Chondrocyte (in vitro differentiated cells): ENCODE results near the gene NELL1. TPM values are rescaled to one million over a fixed set of nuclear protein-coding genes. Genes with fewer than 3 reads are reported as not detected.

Experiments used
- DNase-seq: peaks from one replicate; pipeline ENCODE4 v3.0.0; 2021; ENCODE audit warnings: mixed read lengths, low spot score
- H3K27ac Mint-ChIP-seq: one replicate; pipeline ENCODE4 v1.8.0; 2021; ENCODE audit warnings: mild to moderate bottlenecking, moderate library complexity, mixed read lengths; ENCODE audit not compliant: unreplicated experiment
- H3K27me3 Mint-ChIP-seq: 2 replicates; pipeline ENCODE4 v1.8.0; 2021; ENCODE audit warnings: low read depth, mixed read lengths
- H3K36me3 Mint-ChIP-seq: 2 replicates; pipeline ENCODE4 v1.8.0; 2021; ENCODE audit warnings: low read depth, mixed read lengths
- H3K4me1 Mint-ChIP-seq: 2 replicates; pipeline ENCODE4 v1.8.0; 2021; ENCODE audit warnings: low read depth, mild to moderate bottlenecking, mixed read lengths
- H3K4me3 Mint-ChIP-seq: one replicate; pipeline ENCODE4 v1.8.0; 2021; ENCODE audit warnings: mild to moderate bottlenecking, moderate library complexity, mixed read lengths; ENCODE audit not compliant: unreplicated experiment
- H3K9me3 Mint-ChIP-seq: 2 replicates; pipeline ENCODE4 v1.8.0; 2021; ENCODE audit warnings: low read depth, mixed read lengths
- total RNA-seq: library from RNA; stranded (reverse); gene quantifications from 3 replicates; pipeline ENCODE4 v1.2.1, GENCODE V29; 2021
- TF ChIP-seq, protein P1 (sequence below): fragments of 200-600 bp; sonication (generic); IDR thresholded peaks from 2 replicates; pipeline ENCODE4 v1.5.0; 2021; ENCODE audit warnings: antibody characterized with exemption, mild to moderate bottlenecking, moderate library complexity

Gene NELL1
- total RNA-seq, 1 donor from 2014 or later = not detected

DNA sequence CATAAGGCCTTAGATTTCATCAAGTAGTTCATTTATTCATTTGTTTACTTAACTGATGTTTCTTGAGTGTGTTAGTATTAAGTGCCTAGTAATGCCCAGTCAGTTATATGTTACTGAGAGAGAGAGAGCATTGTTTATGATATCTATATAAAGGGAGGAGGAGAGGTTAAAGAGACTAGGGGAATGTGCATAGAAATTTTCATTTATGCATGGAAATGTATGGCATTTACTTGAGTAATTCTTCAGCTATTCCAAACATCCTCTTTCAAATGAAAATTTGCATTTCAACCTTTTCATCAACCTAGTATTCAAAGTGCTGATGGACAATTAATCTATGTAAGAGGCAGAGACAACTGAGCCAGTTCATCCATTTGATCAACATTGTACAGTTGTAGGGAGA lies 199.7 kb downstream of the NELL1 start:
- no peaks in the 10 kb centered on the region for H3K36me3 Mint-ChIP-seq
- no peaks in the 10 kb centered on the region for H3K4me1 Mint-ChIP-seq
- no peak for DNase-seq
- peaks cover 1% of the 10 kb centered on the region for H3K27me3 Mint-ChIP-seq
- no peak overlapping the region for H3K27ac Mint-ChIP-seq
- H3K4me3 Mint-ChIP-seq = no peak overlapping the region
- TF ChIP-seq, protein P1, sequence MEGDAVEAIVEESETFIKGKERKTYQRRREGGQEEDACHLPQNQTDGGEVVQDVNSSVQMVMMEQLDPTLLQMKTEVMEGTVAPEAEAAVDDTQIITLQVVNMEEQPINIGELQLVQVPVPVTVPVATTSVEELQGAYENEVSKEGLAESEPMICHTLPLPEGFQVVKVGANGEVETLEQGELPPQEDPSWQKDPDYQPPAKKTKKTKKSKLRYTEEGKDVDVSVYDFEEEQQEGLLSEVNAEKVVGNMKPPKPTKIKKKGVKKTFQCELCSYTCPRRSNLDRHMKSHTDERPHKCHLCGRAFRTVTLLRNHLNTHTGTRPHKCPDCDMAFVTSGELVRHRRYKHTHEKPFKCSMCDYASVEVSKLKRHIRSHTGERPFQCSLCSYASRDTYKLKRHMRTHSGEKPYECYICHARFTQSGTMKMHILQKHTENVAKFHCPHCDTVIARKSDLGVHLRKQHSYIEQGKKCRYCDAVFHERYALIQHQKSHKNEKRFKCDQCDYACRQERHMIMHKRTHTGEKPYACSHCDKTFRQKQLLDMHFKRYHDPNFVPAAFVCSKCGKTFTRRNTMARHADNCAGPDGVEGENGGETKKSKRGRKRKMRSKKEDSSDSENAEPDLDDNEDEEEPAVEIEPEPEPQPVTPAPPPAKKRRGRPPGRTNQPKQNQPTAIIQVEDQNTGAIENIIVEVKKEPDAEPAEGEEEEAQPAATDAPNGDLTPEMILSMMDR = no peak
- peaks cover 5% of the 10 kb centered on the region for H3K9me3 Mint-ChIP-seq

DNA sequence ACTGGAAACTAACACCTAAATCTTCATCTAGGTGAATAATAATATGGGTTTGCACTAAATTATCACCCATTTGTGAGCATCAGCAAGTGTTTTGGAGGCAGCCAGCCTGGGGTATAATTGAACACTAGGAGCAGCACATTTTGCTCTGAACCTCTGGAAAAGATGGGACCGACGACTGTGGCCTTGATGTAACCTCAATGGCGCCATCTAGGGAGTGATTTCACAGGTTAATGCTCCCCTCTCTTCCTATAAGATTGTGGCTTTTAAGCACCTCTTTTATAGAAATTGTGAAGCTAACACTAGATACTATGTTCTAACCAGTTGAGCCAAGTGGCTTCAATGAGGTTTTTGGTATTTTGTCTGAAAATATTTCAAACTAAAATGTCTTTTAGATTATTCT lies 203.7 kb downstream of the NELL1 start:
- TF ChIP-seq, protein P1 = peak; percentile 23
- Mint-ChIP-seq H3K36me3 (no peaks in the 10 kb centered on the region), H3K4me1 (no peaks in the 10 kb centered on the region), H3K4me3 (no peak overlapping the region), H3K27me3 (no peaks in the 10 kb centered on the region), H3K27ac (no peak overlapping the region), H3K9me3 (no peaks in the 10 kb centered on the region)
- no peak for DNase-seq

DNA sequence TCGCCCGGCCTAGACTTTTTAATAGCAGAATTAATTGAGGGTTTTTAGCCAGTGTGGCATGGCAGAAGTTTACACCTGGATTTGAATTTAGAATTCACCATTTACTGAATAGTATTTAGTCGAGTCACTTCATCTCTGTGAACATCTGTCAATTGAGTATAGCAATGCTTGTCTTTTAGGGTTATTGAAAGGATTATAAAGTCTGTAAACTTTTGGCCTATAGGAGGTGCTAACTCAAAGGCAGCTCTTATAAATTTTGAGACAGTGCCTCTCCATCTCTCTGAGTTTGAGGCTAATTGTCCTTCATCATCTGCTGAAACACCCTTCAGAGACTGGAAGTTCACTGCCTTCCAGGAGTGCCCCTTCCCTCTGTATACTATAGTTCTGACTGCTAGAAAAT lies 205.0 kb downstream of the NELL1 start:
- no peaks in the 10 kb centered on the region for H3K27me3 Mint-ChIP-seq
- DNase-seq = no peak
- no peak overlapping the region for H3K4me3 Mint-ChIP-seq
- TF ChIP-seq, protein P1 = no peak
- no peak overlapping the region for H3K27ac Mint-ChIP-seq
- no peaks in the 10 kb centered on the region for H3K9me3 Mint-ChIP-seq
- no peaks in the 10 kb centered on the region for H3K36me3 Mint-ChIP-seq
- H3K4me1 Mint-ChIP-seq = no peaks in the 10 kb centered on the region

DNA sequence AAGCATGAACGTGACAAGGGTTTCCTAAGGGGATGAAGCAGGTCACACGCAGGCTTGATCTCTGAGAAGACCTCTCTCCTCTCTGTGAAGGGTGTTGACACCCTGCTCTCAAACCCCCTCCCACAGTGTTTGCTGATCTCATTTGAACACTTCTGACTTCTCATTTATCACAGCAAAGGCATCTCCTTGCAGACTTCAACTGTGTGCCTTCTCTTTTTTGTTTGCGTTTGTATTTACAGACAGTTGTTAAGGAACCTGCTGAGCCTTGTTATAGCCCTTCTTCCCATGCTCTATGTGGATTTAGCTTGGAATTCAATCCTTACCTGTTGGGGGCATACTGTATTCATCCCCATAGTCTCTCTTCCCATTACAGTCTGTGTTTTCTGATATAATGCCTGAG lies 206.5 kb downstream of the NELL1 start:
- H3K4me3 Mint-ChIP-seq = no peak overlapping the region
- no peaks in the 10 kb centered on the region for H3K36me3 Mint-ChIP-seq
- no peak for DNase-seq
- H3K9me3 Mint-ChIP-seq = no peaks in the 10 kb centered on the region
- no peaks in the 10 kb centered on the region for H3K27me3 Mint-ChIP-seq
- no peak overlapping the region for H3K27ac Mint-ChIP-seq
- TF ChIP-seq, protein P1 = no peak
- no peaks in the 10 kb centered on the region for H3K4me1 Mint-ChIP-seq

DNA sequence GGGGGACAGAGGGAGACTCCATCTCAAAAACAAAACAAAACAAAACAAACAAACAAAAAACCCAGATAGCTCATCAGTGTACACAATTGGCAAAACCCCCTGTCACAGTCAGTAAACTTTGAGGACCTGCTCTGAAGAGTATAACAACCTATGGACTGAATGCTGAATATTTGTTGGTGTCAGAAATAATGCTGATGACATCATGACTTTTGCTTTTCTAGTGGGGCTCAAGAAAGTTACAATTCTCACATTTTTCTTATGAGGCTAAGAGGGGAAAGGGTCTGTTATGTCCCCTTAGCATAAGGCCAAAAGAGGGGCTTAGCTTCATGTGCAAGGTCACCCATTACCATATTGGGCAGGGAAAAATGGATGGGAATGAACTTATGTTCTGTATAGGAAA lies 207.4 kb downstream of the NELL1 start:
- no peaks in the 10 kb centered on the region for H3K4me1 Mint-ChIP-seq
- no peak overlapping the region for H3K27ac Mint-ChIP-seq
- no peak for DNase-seq
- H3K27me3 Mint-ChIP-seq = peaks cover 1% of the 10 kb centered on the region
- H3K9me3 Mint-ChIP-seq = no peaks in the 10 kb centered on the region
- no peaks in the 10 kb centered on the region for H3K36me3 Mint-ChIP-seq
- no peak overlapping the region for H3K4me3 Mint-ChIP-seq
- TF ChIP-seq, protein P1 = no peak
